Keratinocyte (primary cell): ENCODE results near the gene GALR3. TPM values are rescaled to one million over a fixed set of nuclear protein-coding genes. Genes with fewer than 3 reads are reported as not detected.

ENCODE experiments used
- DNase-seq: peaks from one replicate; pipeline ENCODE4 v3.0.0-alpha.2; 2011; ENCODE audit warnings: low read depth, missing footprints, low spot score
- FAIRE-seq: peaks from 2 replicates; lab custom pipeline; 2011; peaks lifted over from hg19 to GRCh38; lab: Jason Lieb, UNC
- H2AFZ ChIP-seq: 2 replicates; pipeline ENCODE4 v1.6.0; 2012; ENCODE audit warnings: low read length, control low read depth, inconsistent platforms; ENCODE audit not compliant: control insufficient read depth
- H3K27ac ChIP-seq: 2 replicates; pipeline ENCODE4 v1.5.1; 2011; ENCODE audit warnings: low read length; ENCODE audit not compliant: control insufficient read depth, insufficient read depth
- H3K27me3 ChIP-seq: 3 replicates; pipeline ENCODE4 v1.6.0; 2011; ENCODE audit warnings: low read length; ENCODE audit not compliant: control insufficient read depth, insufficient read depth; ENCODE audit errors: extremely low read depth
- H3K36me3 ChIP-seq, 2 experiments: 2 replicates in 1 of 2; 3 replicates in 1 of 2; pipeline ENCODE4 v1.5.1; 2011; ENCODE audit warnings: low read length in 2 of 2, mild to moderate bottlenecking in 1 of 2; ENCODE audit not compliant: control insufficient read depth in 2 of 2, insufficient read depth in 2 of 2; ENCODE audit errors: extremely low read depth in 1 of 2
- H3K4me1 ChIP-seq: 3 replicates; pipeline ENCODE4 v1.5.1; 2011; ENCODE audit warnings: low read length; ENCODE audit not compliant: control insufficient read depth, insufficient read depth; ENCODE audit errors: extremely low read depth
- H3K4me2 ChIP-seq: 3 replicates; pipeline ENCODE4 v1.6.0; 2011; ENCODE audit warnings: low read depth, low read length; ENCODE audit not compliant: control insufficient read depth, insufficient read depth; ENCODE audit errors: extremely low read depth
- H3K4me3 ChIP-seq, 3 experiments: fragments of 200-600 bp in 1 of 3; sonication (generic) in 1 of 3; 2 replicates in 2 of 3; 3 replicates in 1 of 3; pipeline ENCODE4 v1.5.1; 2011 to 2016; ENCODE audit warnings: low read length in 3 of 3, mild to moderate bottlenecking in 3 of 3, control low read depth in 2 of 3, inconsistent platforms in 1 of 3, low read depth in 1 of 3, mixed read lengths in 1 of 3, mixed run types in 1 of 3, moderate library complexity in 1 of 3; ENCODE audit not compliant: control insufficient read depth in 2 of 3, insufficient read depth in 2 of 3; ENCODE audit errors: extremely low read depth in 1 of 3
- H3K79me2 ChIP-seq: 2 replicates; pipeline ENCODE4 v1.6.0; 2012; ENCODE audit warnings: low read length; ENCODE audit not compliant: control insufficient read depth, insufficient read depth
- H3K9ac ChIP-seq: 3 replicates; pipeline ENCODE4 v1.6.0; 2011; ENCODE audit warnings: low read length; ENCODE audit not compliant: control insufficient read depth, insufficient read depth; ENCODE audit errors: extremely low read depth
- H3K9me1 ChIP-seq: 3 replicates; pipeline ENCODE4 v1.6.0; 2011; ENCODE audit warnings: low read length; ENCODE audit not compliant: control insufficient read depth, insufficient read depth; ENCODE audit errors: extremely low read depth
- H3K9me3 ChIP-seq: 2 replicates; pipeline ENCODE4 v1.5.1; 2012; ENCODE audit warnings: low read depth, low read length; ENCODE audit not compliant: control insufficient read depth
- H4K20me1 ChIP-seq: 3 replicates; pipeline ENCODE4 v1.6.0; 2011; ENCODE audit warnings: low read length; ENCODE audit not compliant: control insufficient read depth, insufficient read depth; ENCODE audit errors: extremely low read depth
- EZH2 ChIP-seq: IDR thresholded peaks from one replicate; pipeline ENCODE4 v1.6.1; 2012; ENCODE audit warnings: inconsistent platforms, mild to moderate bottlenecking, low read length, moderate library complexity
- dilution Hi-C: fragments of 300-500 bp; cut with MboI; formaldehyde crosslinking; loops from one replicate; pipeline ENCODE4 v1.7.0; 2020; ENCODE audit warnings: low sequenced_read_pairs; ENCODE audit not compliant: extremely low pct_ligation_motif_present
- polyA plus RNA-seq, 5 experiments: library from polyadenylated mRNA; depleted of rRNA in 3 of 5; stranded (reverse) in 3 of 5; stranded (forward) in 1 of 5; unstranded in 1 of 5; fragments of >200 nt; gene quantifications; 1 replicate in 1 of 5; 2 replicates in 3 of 5; 3 replicates in 1 of 5; pipeline versions ENCODE4 v1.2.1 to v1.2.3, GENCODE V29; 2011 to 2012; ENCODE audit warnings: missing spikeins in 2 of 5, low read depth in 1 of 5, low replicate concordance in 1 of 5
- TF ChIP-seq, protein P1 (sequence below), 3 experiments: IDR thresholded peaks in 1 of 3; conservative IDR thresholded peaks in 1 of 3; optimal IDR thresholded peaks in 1 of 3; 2 replicates in 2 of 3; 3 replicates in 1 of 3; pipeline versions ENCODE3 to v1.5.1; 2011; ENCODE audit warnings: low read length in 3 of 3, mild to moderate bottlenecking in 3 of 3, moderate library complexity in 2 of 3, control low read depth in 1 of 3, inconsistent platforms in 1 of 3; ENCODE audit not compliant: insufficient read depth in 2 of 3; ENCODE audit errors: extremely low read depth in 1 of 3

The GALR3 gene
- polyA plus RNA-seq, 1 donor (not counting 4 experiments of a cell fraction or from before 2014, with no cell fraction given), result not detected

DNA sequence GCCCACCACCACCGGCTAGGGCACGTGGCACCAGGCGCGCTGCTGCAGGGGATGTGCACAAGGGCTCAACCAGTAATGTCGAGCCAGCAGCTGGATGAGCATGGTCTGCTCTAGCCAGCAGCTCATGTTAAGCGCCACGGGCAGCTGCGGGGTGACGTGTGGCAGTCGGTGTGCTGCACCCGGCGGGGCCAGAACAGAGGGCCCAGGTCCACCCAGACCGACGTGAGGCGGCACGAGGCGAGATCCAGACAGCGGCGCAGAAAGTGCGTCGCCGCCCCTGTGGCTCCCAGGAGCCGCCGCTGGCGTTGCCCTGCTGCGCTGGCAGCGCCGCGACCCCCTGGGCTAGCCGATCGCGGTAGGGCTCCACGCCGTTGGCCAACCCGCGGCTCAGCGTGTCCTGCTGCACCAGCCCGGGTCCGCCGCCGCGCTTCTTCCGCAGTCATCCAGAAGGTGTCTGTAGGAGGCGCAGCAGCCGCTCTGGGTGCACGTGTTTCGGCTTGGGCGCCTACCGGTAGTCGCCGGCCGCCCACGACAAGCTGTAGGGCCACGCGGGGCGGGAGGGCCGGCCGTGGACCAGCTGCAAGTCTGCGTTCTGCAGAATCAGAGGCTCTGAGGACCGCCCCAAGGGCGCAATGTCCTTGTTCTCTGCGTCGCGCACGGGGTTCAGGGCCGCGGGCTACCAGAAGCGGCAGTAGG is 4.6 kb upstream of the GALR3 start:
- Histone ChIP-seq H4K20me1 (no peaks in the 10 kb centered on the region), H3K9me1 (no peaks in the 10 kb centered on the region), H3K79me2 (no peaks in the 10 kb centered on the region), H2AFZ (peak overlapping the region; percentile 80), H3K27me3 (peaks cover 22% of the 10 kb centered on the region), H3K9ac (peak overlapping the region; percentile 9), H3K36me3 (peaks cover 1 to 7% of the 10 kb centered on the region in 2 experiments), H3K4me2 (peak overlapping the region; percentile 67), H3K4me3 (peak overlapping the region in 2 of 3 experiments; percentile 18 to 57), H3K27ac (no peak overlapping the region), H3K4me1 (peaks cover 18% of the 10 kb centered on the region), H3K9me3 (no peaks in the 10 kb centered on the region)
- DNase-seq (no peak), FAIRE-seq (no peak)
- dilution Hi-C loops, result no loop called here
- TF ChIP-seq EZH2, result no peak
- TF ChIP-seq, protein P1, sequence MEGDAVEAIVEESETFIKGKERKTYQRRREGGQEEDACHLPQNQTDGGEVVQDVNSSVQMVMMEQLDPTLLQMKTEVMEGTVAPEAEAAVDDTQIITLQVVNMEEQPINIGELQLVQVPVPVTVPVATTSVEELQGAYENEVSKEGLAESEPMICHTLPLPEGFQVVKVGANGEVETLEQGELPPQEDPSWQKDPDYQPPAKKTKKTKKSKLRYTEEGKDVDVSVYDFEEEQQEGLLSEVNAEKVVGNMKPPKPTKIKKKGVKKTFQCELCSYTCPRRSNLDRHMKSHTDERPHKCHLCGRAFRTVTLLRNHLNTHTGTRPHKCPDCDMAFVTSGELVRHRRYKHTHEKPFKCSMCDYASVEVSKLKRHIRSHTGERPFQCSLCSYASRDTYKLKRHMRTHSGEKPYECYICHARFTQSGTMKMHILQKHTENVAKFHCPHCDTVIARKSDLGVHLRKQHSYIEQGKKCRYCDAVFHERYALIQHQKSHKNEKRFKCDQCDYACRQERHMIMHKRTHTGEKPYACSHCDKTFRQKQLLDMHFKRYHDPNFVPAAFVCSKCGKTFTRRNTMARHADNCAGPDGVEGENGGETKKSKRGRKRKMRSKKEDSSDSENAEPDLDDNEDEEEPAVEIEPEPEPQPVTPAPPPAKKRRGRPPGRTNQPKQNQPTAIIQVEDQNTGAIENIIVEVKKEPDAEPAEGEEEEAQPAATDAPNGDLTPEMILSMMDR (optimal IDR thresholded peaks at IDR 0.05 in 1 of 3, IDR thresholded peaks at IDR 0.05 in 1 of 3, conservative IDR thresholded peaks at IDR 0.05 in 1 of 3; ENCODE audit: extremely low read depth in 1 of 3, insufficient read depth in 2 of 3, low read length in 3 of 3), result peak; percentile 18 to 78 (median 66)

DNA sequence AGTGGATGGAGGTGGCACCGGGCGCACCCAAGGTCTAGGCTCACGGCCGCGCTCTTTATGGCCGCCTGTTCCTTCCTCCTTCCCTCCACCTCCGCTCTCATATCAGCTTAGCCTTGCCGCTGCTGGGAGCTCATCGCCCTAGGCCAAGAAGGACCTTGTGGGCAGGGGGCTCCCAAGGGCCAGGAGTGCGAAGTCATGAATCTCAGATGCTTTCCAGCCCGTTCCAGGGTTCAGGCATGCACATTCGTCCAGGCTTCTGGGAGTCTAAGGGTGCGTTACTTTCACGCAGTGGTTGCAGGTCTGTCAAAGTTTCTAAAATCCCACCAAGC is 4.1 kb upstream of the GALR3 start:
- H3K4me3 ChIP-seq, result peak overlapping the region in 1 of 3 experiments; percentile 57
- dilution Hi-C loops, result no loop called here
- H3K9ac ChIP-seq, result no peak overlapping the region
- no peak for FAIRE-seq
- TF ChIP-seq, protein P1 (optimal IDR thresholded peaks at IDR 0.05 in 1 of 3, IDR thresholded peaks at IDR 0.05 in 1 of 3, conservative IDR thresholded peaks at IDR 0.05 in 1 of 3; ENCODE audit: extremely low read depth in 1 of 3, insufficient read depth in 2 of 3, low read length in 3 of 3), result no peak
- TF ChIP-seq EZH2, result no peak
- no peaks in the 10 kb centered on the region for H3K9me3 ChIP-seq
- no peaks in the 10 kb centered on the region for H4K20me1 ChIP-seq
- H3K36me3 ChIP-seq, result peaks cover 0 to 7% of the 10 kb centered on the region in 2 experiments
- H3K9me1 ChIP-seq, result no peaks in the 10 kb centered on the region
- peaks cover 25% of the 10 kb centered on the region for H3K27me3 ChIP-seq
- no peaks in the 10 kb centered on the region for H3K79me2 ChIP-seq
- H2AFZ ChIP-seq, result peak overlapping the region; percentile 80
- H3K4me1 ChIP-seq, result peaks cover 18% of the 10 kb centered on the region
- peak overlapping the region; percentile 67 for H3K4me2 ChIP-seq
- DNase-seq, result no peak
- no peak overlapping the region for H3K27ac ChIP-seq
